Ectodermal cell (in vitro differentiated cells): ENCODE results near the gene SARDH.

Experiments used
- H3K27ac ChIP-seq: 2 replicates; pipeline ENCODE4 v1.7.0; 2013; ENCODE audit warnings: mild to moderate bottlenecking, low read depth, low read length; ENCODE audit not compliant: insufficient read depth, poor library complexity, severe bottlenecking
- H3K27me3 ChIP-seq: 2 replicates; pipeline ENCODE4 v1.7.0; 2013; ENCODE audit warnings: mild to moderate bottlenecking, low read length; ENCODE audit not compliant: insufficient read depth, control insufficient read depth, poor library complexity, severe bottlenecking
- H3K36me3 ChIP-seq: one replicate; pipeline ENCODE4 v1.7.0; 2013; ENCODE audit warnings: low read length; ENCODE audit not compliant: control insufficient read depth, insufficient read depth
- H3K4me1 ChIP-seq: one replicate; pipeline ENCODE4 v1.7.0; 2013; ENCODE audit warnings: low read length; ENCODE audit not compliant: control insufficient read depth, insufficient read depth
- H3K4me3 ChIP-seq: 2 replicates; pipeline ENCODE4 v1.7.0; 2013; ENCODE audit warnings: low read depth, low read length, control low read depth; ENCODE audit not compliant: insufficient read depth
- H3K9me3 ChIP-seq: 2 replicates; pipeline ENCODE4 v1.7.0; 2013; ENCODE audit warnings: mild to moderate bottlenecking, low read length, moderate library complexity; ENCODE audit not compliant: control insufficient read depth
- WGBS, 2 experiments: methylation state at CpG; one replicate each; pipeline ENCODE4 v1.1.7; 2013; ENCODE audit warnings: missing lambda C conversion rate in 2 of 2; 5-methylcytosine and 5-hydroxymethylcytosine counted together

The SARDH gene

GRCh38 chr9:133699546-133699945 is 38.6 kb downstream of the SARDH start:
- H3K27me3 ChIP-seq, result no peaks in the 10 kb centered on the region
- no peaks in the 10 kb centered on the region for H3K36me3 ChIP-seq
- no peaks in the 10 kb centered on the region for H3K9me3 ChIP-seq
- H3K4me3 ChIP-seq, result no peak overlapping the region
- no peak overlapping the region for H3K27ac ChIP-seq
- WGBS, 2 experiments, result 92 to 96% methylated on average over 6 of the region's 6 CpGs
- peaks cover 21% of the 10 kb centered on the region for H3K4me1 ChIP-seq

- H3K4me3 ChIP-seq, result no peak overlapping the region
- no peaks in the 10 kb centered on the region for H3K36me3 ChIP-seq
- H3K27me3 ChIP-seq, result no peaks in the 10 kb centered on the region
- WGBS, 2 experiments, result 90 to 91% methylated on average over 12 of the region's 12 CpGs
- H3K27ac ChIP-seq, result no peak overlapping the region
- H3K9me3 ChIP-seq, result no peaks in the 10 kb centered on the region
- H3K4me1 ChIP-seq, result peaks cover 4% of the 10 kb centered on the region
Observed at GRCh38 chr9:133696071-133696472, 42.1 kb downstream of the SARDH start.

GRCh38 chr9:133694686-133695085 is 43.5 kb downstream of the SARDH start:
- H3K4me3 ChIP-seq, result no peak overlapping the region
- no peaks in the 10 kb centered on the region for H3K27me3 ChIP-seq
- H3K4me1 ChIP-seq, result peaks cover 4% of the 10 kb centered on the region
- H3K27ac ChIP-seq, result no peak overlapping the region
- WGBS, 2 experiments, result 77 to 79% methylated on average over 3 of the region's 3 CpGs
- no peaks in the 10 kb centered on the region for H3K36me3 ChIP-seq
- no peaks in the 10 kb centered on the region for H3K9me3 ChIP-seq

GRCh38 chr9:133693703-133694529 is 44.2 kb downstream of the SARDH start:
- Histone ChIP-seq H3K27me3 (no peaks in the 10 kb centered on the region), H3K27ac (no peak overlapping the region), H3K36me3 (no peaks in the 10 kb centered on the region), H3K9me3 (no peaks in the 10 kb centered on the region), H3K4me3 (no peak overlapping the region), H3K4me1 (peaks cover 4% of the 10 kb centered on the region)
- 91 to 93% methylated on average over 32 of the region's 32 CpGs for WGBS, 2 experiments

GRCh38 chr9:133693116-133693515 is 45.0 kb downstream of the SARDH start:
- Histone ChIP-seq H3K4me1 (peaks cover 4% of the 10 kb centered on the region), H3K36me3 (no peaks in the 10 kb centered on the region), H3K4me3 (no peak overlapping the region), H3K9me3 (no peaks in the 10 kb centered on the region), H3K27ac (no peak overlapping the region), H3K27me3 (no peaks in the 10 kb centered on the region)
- 93% methylated on average over 10 of the region's 10 CpGs for WGBS, 2 experiments

GRCh38 chr9:133692364-133692985 is 45.7 kb downstream of the SARDH start:
- WGBS, 2 experiments, result 91 to 93% methylated on average over 25 of the region's 25 CpGs

GRCh38 chr9:133691626-133692363 is 46.4 kb downstream of the SARDH start:
- peaks cover 4% of the 10 kb centered on the region for H3K4me1 ChIP-seq
- no peak overlapping the region for H3K27ac ChIP-seq
- no peaks in the 10 kb centered on the region for H3K27me3 ChIP-seq
- H3K9me3 ChIP-seq, result no peaks in the 10 kb centered on the region
- H3K36me3 ChIP-seq, result no peaks in the 10 kb centered on the region
- H3K4me3 ChIP-seq, result no peak overlapping the region
- WGBS, 2 experiments, result 87% methylated on average over 19 of the region's 19 CpGs

More at GRCh38 chr9:133692364-133692985, 45.7 kb downstream of the SARDH start:
- Histone ChIP-seq H3K4me1 (peaks cover 4% of the 10 kb centered on the region), H3K36me3 (no peaks in the 10 kb centered on the region), H3K9me3 (no peaks in the 10 kb centered on the region), H3K27ac (no peak overlapping the region), H3K27me3 (no peaks in the 10 kb centered on the region), H3K4me3 (no peak overlapping the region)

- 77 to 79% methylated on average over 4 of the region's 4 CpGs for WGBS, 2 experiments
- no peak overlapping the region for H3K4me3 ChIP-seq
- no peaks in the 10 kb centered on the region for H3K36me3 ChIP-seq
- no peak overlapping the region for H3K27ac ChIP-seq
- no peaks in the 10 kb centered on the region for H3K27me3 ChIP-seq
- H3K4me1 ChIP-seq, result peaks cover 4% of the 10 kb centered on the region
- H3K9me3 ChIP-seq, result no peaks in the 10 kb centered on the region
Observed at GRCh38 chr9:133691191-133691590, 47.0 kb downstream of the SARDH start.

GRCh38 chr9:133690081-133690561 is 48.0 kb downstream of the SARDH start:
- Histone ChIP-seq H3K4me1 (peaks cover 4% of the 10 kb centered on the region), H3K9me3 (no peaks in the 10 kb centered on the region), H3K27ac (no peak overlapping the region), H3K36me3 (no peaks in the 10 kb centered on the region), H3K4me3 (no peak overlapping the region), H3K27me3 (no peaks in the 10 kb centered on the region)
- 92 to 94% methylated on average over 11 of the region's 11 CpGs for WGBS, 2 experiments
